Gastroesophageal sphincter (tissue), 3 donors: ENCODE measurements around the gene ESR1.

Experiments used
- EP300 ChIP-seq: sonication (generic); formaldehyde crosslinking; IDR thresholded peaks from one replicate; pipeline ENCODE4 v1.6.1; 2017; ENCODE audit warnings: antibody characterized with exemption, mild to moderate bottlenecking
- POLR2A ChIP-seq, 2 donors: fragments of 450-650 bp; IDR thresholded peaks; one replicate each; pipeline ENCODE4 v1.6.1; 2017; ENCODE audit warnings: antibody characterized with exemption in 2 of 2, mild to moderate bottlenecking in 2 of 2, moderate library complexity in 1 of 2
- TF ChIP-seq, protein P1 (sequence below), 4 experiments: fragments of 200-600 bp in 2 of 4; fragments of 450-650 bp in 2 of 4; sonication (generic) in 1 of 4; IDR thresholded peaks; one replicate each; pipeline ENCODE4 v1.5.1; 2017 to 2019; ENCODE audit warnings: antibody characterized with exemption in 4 of 4, mild to moderate bottlenecking in 2 of 4, moderate library complexity in 2 of 4

DNA sequence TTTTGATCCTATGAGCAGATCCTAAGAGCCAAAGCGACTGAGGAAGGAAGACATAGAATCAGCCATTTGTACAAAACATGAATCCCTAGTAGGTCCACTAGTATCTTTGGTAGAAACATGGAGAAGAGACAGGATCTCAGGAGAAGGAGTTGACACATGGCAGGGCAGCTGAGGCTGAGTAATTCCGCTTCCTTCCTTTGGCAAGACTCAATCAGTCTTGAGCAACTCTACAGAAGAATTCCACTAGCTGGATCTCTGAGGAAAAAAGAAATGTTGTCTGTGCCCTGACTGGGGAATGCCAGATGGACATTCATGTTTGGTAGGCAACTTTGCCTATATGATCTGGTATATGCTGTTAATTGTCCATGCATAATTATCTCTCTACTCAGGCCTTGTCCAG lies 35.3 kb downstream of the ESR1 start:
- TF ChIP-seq POLR2A (IDR thresholded peaks at IDR 0.05) (no peak), EP300 (no peak)
- TF ChIP-seq, protein P1, sequence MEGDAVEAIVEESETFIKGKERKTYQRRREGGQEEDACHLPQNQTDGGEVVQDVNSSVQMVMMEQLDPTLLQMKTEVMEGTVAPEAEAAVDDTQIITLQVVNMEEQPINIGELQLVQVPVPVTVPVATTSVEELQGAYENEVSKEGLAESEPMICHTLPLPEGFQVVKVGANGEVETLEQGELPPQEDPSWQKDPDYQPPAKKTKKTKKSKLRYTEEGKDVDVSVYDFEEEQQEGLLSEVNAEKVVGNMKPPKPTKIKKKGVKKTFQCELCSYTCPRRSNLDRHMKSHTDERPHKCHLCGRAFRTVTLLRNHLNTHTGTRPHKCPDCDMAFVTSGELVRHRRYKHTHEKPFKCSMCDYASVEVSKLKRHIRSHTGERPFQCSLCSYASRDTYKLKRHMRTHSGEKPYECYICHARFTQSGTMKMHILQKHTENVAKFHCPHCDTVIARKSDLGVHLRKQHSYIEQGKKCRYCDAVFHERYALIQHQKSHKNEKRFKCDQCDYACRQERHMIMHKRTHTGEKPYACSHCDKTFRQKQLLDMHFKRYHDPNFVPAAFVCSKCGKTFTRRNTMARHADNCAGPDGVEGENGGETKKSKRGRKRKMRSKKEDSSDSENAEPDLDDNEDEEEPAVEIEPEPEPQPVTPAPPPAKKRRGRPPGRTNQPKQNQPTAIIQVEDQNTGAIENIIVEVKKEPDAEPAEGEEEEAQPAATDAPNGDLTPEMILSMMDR (IDR thresholded peaks at IDR 0.05): no peak
